NCI-H1092 treated with DMSO at 0.1 percent for 48 hours (cell line): ENCODE results near the gene TFB1M.
"Not testable (repeated sequence)": the region's sequence is repeated elsewhere in the genome, so short reads cannot be mapped to it uniquely, and the experiment has no call there.

Experiments used
- DNase-seq: peaks from one replicate; lab custom pipeline; 2025; lab: John Stamatoyannopoulos, UW

TFB1M gene

GRCh38 chr6:155235087-155235486 is 79.2 kb downstream of the TFB1M start:
- DNase-seq, result no peak

- DNase-seq, result no peak
Measured at GRCh38 chr6:155234687-155235086, 79.6 kb downstream of the TFB1M start.

- no peak for DNase-seq
Measured at GRCh38 chr6:155234167-155234566, 80.1 kb downstream of the TFB1M start.

GRCh38 chr6:155232848-155233247 is 81.4 kb downstream of the TFB1M start:
- DNase-seq, result no peak

- not testable (repeated sequence) for DNase-seq
Measured at GRCh38 chr6:155230975-155231374, 83.3 kb downstream of the TFB1M start.

- no peak for DNase-seq
Measured at GRCh38 chr6:155228546-155229166, 85.6 kb downstream of the TFB1M start.

GRCh38 chr6:155227046-155227445 is 87.2 kb downstream of the TFB1M start:
- DNase-seq, result no peak

- no peak for DNase-seq
Measured at GRCh38 chr6:155224618-155225017, 89.7 kb downstream of the TFB1M start.

- no peak for DNase-seq
Measured at GRCh38 chr6:155223646-155224451, 90.4 kb downstream of the TFB1M start.

GRCh38 chr6:155222506-155222905 is 91.8 kb downstream of the TFB1M start:
- no peak for DNase-seq

GRCh38 chr6:155221086-155221485 is 93.2 kb downstream of the TFB1M start:
- DNase-seq, result no peak

GRCh38 chr6:155219858-155220301 is 94.4 kb downstream of the TFB1M start:
- DNase-seq, result peak; percentile 52

- no peak for DNase-seq
Measured at GRCh38 chr6:155219299-155219698, 95.0 kb downstream of the TFB1M start.

GRCh38 chr6:155218711-155219110 is 95.6 kb downstream of the TFB1M start:
- DNase-seq, result not testable (repeated sequence)

- DNase-seq, result peak; percentile 68
Measured at GRCh38 chr6:155216312-155217046, 97.8 kb downstream of the TFB1M start.

GRCh38 chr6:155215906-155216305 is 98.4 kb downstream of the TFB1M start:
- DNase-seq, result no peak

- no peak for DNase-seq
Measured at GRCh38 chr6:155213611-155214372, 100.5 kb downstream of the TFB1M start.

- DNase-seq, result no peak
Measured at GRCh38 chr6:155212616-155213380, 101.5 kb downstream of the TFB1M start.

- no peak for DNase-seq
Measured at GRCh38 chr6:155212106-155212505, 102.2 kb downstream of the TFB1M start.

GRCh38 chr6:155207223-155207622 is 107.1 kb downstream of the TFB1M start:
- DNase-seq, result no peak
